ENCODE measurements around the gene KCNN2. TPM values are rescaled to one million over a fixed set of nuclear protein-coding genes. Genes with fewer than 3 reads are reported as not detected.

The KCNN2 gene
- total and polyA plus RNA-seq, 9 of the 15 experiments (the other 6 are each of a cell fraction or from before 2014, with no cell fraction given), result 0.07 TPM; not detected in 8

- no peak for TF ChIP-seq ZNF12 (CRISPR knock-in tag; IDR thresholded peaks at IDR 0.05)
- no peak for TF ChIP-seq CLOCK (CRISPR knock-in tag; IDR thresholded peaks at IDR 0.05; ENCODE audit: borderline replicate concordance)
- no peak for TF ChIP-seq ZNF780A (CRISPR knock-in tag; IDR thresholded peaks at IDR 0.05)
- TF ChIP-seq TAF9B (IDR thresholded peaks at IDR 0.05; ENCODE audit: partially characterized antibody), result no peak
Observed at GRCh38 chr5:114316167-114316566, 45.7 kb upstream of the KCNN2 start (continued).

- H3K4me3 ChIP-seq, result no peak overlapping the region
- intact Hi-C loops (cut with micrococcal nuclease) (no loop called here), in situ Hi-C loops (cut with MboI) (no loop called here)
- 0% methylated on average over 6 of the region's 6 CpGs for WGBS (ENCODE audit: insufficient coverage, low coverage, missing lambda C conversion rate)
- ATAC-seq (no peak), DNase-seq (ENCODE audit: extremely low read depth in 1 of 4, low spot score in 3 of 4) (no peak), FAIRE-seq (no peak)
- H3K79me2 ChIP-seq (ENCODE audit: control insufficient read depth, insufficient read depth, low read length), result no peaks in the 10 kb centered on the region
- H4K20me1 ChIP-seq (replicated peaks; ENCODE audit: control insufficient read depth, insufficient read depth, low read length), result no peaks in the 10 kb centered on the region
- no TSS peak for BruUV-seq (replicated peaks)
- H3K27ac ChIP-seq (ENCODE audit: extremely low read depth, low read depth, low read length), result no peak overlapping the region
- H3K9me3 ChIP-seq (replicated peaks; ENCODE audit: control insufficient read depth, insufficient read depth, low read depth, low read length), result no peaks in the 10 kb centered on the region; the same call in 1 of the 2 replicates
- no peak overlapping the region for H3K4me2 ChIP-seq (ENCODE audit: insufficient read depth, low read length)
- no peak overlapping the region for H3K9ac ChIP-seq (ENCODE audit: insufficient read depth in 1 of 2, low read depth in 2 of 2, low read length in 2 of 2)
- H3K27me3 ChIP-seq (ENCODE audit: control insufficient read depth in 2 of 2, insufficient read depth in 2 of 2, low read length in 2 of 2), result no peaks in the 10 kb centered on the region
- no peaks in the 10 kb centered on the region for H3K9me1 ChIP-seq (ENCODE audit: control insufficient read depth, insufficient read depth, low read length)
- H3K36me3 ChIP-seq (ENCODE audit: control insufficient read depth, insufficient read depth, low read length), result no peaks in the 10 kb centered on the region
- no peaks in the 10 kb centered on the region for H3K4me1 ChIP-seq (replicated peaks in 1 of 2; ENCODE audit: control insufficient read depth in 2 of 2, insufficient read depth in 2 of 2, low read length in 2 of 2)
- POLR2A ChIA-PET, result no interaction called here
- CTCF ChIA-PET (ENCODE audit: low intra/inter-chr PET ratio), result no interaction called here
- no peak overlapping the region for H2AFZ ChIP-seq (ENCODE audit: low read depth, low read length)
- TF ChIP-seq TCF3 (CRISPR knock-in tag; IDR thresholded peaks at IDR 0.05), result no peak
- TF ChIP-seq ZZZ3 (IDR thresholded peaks at IDR 0.05), result no peak
- no peak for TF ChIP-seq PRPF4 (IDR thresholded peaks at IDR 0.05; ENCODE audit: insufficient read depth, low read depth, low read length, poor library complexity, severe bottlenecking)
- TF ChIP-seq HOXB6 (CRISPR knock-in tag; IDR thresholded peaks at IDR 0.05; ENCODE audit: borderline replicate concordance), result no peak
- TF ChIP-seq PHB (CRISPR knock-in tag; IDR thresholded peaks at IDR 0.05), result no peak
- TF ChIP-seq TSHZ1 (CRISPR knock-in tag; IDR thresholded peaks at IDR 0.05), result no peak
- TF ChIP-seq NFE2 (IDR thresholded peaks at IDR 0.05; ENCODE audit: low read depth), result no peak
- TF ChIP-seq HOMEZ (CRISPR knock-in tag; IDR thresholded peaks at IDR 0.05), result no peak
- no peak for TF ChIP-seq PHTF2 (CRISPR knock-in tag; IDR thresholded peaks at IDR 0.05)
Observed at GRCh38 chr5:114317751-114318150, 44.1 kb upstream of the KCNN2 start.

All from K562 (cell line).